Midbrain (tissue), 1 donor: ENCODE measurements around the gene FZD7.

Source experiments
- DNase-seq: peaks from one replicate; lab custom pipeline; 2025; lab: John Stamatoyannopoulos, UW

The FZD7 gene

DNA sequence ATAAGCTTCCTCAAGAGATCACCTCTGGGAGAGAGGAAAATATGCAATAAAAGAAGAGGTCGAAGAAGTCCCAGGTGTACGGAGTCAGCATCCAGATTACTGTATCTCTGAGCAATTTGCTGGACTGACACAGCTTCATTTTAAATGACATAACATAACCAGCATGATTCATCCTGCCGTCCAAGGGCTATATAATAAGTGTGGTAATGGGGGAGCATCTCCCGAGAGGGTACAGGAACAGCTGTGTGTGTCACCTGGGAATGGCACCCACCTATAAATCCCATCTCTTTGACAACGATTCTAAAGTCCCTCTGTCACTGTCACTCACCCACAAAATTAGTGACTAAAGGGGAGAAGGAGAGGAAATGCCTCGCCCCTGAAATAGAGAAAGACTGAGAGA lies 19.3 kb upstream of the FZD7 start:
- DNase-seq, result no peak

DNA sequence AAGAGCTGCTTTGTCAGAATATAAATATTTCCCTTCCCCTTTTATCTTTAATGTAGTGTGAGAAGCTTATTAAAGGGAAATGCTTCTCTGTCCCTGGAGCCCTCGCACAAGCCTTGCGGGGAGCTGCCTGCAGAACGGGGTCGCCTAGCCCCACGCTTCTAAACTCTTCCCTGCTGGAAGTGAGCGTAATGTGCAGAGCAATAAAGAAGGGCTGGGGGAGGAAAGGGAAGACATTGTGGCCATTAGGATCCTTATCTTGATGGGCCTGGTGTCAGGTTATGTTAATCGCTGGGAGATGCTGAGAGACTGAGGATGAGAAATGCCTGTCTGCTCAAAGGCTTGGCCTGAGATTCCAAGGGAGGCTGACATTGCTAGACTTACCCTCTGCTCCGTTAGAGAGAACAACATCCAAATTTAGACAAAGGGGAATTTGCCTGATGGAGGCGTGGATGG lies 18.9 kb upstream of the FZD7 start:
- DNase-seq, result no peak

DNA sequence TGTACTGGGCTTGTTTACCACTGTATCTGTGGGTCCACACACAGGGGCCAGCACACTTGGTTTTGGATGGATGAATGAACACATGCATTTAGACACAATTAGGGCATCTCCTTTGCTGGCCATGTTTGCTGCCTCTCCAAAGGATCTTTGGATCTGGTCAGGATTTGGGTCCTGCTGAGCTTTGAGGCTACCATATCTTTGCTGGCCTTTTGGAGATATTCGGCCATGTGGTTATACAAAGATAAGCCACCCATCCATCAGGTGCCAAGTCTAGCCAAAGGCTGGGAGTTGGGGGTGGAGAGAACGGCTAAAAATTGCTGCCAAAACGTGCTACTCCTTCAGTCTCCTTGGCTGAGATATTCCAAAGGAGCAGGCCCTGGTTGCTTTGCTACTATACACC lies 18.2 kb upstream of the FZD7 start:
- no peak for DNase-seq

DNA sequence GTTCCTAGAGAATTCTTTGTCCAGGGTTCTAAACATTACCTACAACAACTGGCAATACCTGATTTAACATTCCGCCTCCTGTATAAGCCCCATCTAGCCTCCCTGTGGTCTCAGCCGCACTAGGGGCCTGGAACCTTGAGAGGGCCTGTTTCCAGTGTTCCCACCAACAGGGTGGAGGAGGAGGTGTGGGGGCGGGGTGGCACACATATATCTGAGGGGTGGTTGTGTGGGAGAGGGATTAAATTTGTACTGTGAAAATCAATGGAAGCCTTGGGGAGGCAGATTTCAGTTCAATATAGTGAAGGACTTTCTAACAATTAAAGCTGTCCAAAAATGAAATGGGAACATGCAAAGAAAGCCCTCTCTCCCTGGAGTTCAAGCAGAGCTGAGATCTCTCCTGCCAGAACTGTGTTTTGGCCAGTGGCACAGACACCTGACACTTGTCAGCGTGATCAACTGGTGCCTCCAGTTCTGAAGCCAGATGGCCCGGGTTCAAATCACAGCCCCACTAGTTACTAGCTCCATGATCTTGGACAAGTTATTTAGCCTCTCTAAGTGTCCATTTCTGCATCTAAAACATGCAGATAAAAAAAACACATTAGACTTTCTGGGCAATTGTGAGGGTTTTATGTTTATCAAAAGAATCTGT lies 17.0 kb upstream of the FZD7 start:
- no peak for DNase-seq

DNA sequence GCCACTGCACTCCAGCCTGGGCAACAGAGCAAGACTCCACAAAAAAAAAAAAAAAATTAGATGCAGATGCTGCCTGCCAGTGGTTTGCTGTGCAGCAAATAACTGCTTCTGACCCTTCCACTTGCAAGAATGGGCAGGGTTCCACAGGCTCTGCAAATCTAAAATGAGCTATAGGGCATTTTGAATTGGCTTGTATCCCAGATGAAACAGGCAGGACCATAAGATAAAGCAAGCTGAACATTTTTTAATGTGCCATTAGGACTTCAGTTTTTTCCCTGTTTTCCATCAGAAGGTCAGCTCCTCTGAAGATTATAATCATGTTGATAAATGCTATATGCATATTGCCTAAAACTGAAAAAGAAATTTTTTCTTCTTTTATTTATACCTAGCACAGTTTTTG lies 15.7 kb upstream of the FZD7 start:
- no peak for DNase-seq

DNA sequence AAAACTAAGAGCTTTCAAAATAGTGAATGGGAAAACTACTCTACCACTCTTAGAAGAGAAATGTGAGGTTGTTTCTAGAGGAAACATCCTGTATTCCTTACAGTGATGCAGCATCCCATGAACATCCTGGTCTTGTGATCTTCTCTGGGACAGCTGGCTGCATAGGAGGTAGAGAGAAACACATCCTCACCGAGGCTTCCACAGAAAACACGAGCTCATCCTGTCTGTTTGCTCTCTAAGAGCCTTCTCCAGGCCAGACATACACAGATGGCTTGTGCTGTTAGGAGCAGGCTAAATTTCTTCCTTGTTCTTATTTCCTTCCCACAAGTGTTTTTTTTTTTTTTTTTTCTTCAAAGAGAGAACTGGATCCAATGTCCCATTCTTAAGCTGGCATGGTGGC lies 14.7 kb upstream of the FZD7 start:
- no peak for DNase-seq

DNA sequence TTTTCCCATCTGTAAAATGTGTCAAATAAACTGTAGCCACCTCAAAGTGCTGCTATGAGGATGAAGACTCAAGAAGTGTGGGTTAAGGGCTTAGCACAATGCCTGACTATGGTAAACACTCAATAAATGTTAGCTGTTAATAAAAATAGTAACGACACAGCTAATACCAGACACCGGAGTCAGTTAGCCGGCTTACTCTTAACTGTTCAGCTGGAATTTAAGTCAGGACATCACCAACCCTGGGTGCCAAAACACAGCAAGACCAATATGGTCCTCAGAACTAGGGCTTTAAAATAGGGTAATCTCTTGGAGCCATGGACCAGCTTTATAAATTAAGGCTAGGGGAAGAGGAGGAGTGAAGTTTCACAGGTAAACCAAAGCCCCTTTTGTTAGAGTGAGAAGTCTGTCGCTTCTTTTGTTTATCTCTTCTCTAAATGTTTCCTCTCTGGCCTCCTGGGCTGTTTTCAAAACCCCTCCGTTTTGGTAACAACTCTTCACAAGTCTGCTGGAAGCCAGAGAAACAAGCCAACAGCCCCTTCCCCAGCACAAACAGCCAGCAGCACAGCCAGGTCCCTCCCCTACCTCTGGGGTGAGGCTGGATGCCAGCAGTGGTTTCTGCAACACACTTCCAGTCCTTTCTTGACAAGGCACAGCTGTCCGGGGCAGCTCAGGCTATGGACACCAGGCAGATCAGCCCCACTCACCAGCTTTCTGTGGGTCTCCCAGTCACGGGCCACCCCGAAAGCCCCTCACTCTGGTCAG lies 13.8 kb upstream of the FZD7 start:
- no peak for DNase-seq

DNA sequence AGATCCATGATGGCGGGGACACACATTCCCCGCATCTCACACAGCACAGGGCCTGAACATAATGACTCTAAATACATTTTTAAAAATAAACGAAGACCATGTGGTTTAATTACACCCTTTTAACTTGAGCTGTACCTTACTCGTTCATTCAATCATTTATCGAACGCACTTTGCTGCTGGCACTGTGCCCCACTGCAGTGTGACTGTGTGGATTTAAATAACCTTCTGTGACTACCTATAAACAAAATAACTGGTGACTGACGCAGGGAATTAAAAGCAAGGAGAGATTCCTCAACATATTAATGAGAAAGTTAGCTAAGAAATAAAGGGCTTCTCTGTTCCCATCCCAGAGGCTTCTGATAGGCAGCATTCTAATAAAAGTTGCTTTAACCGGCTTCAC lies 10.9 kb upstream of the FZD7 start:
- DNase-seq, result no peak

DNA sequence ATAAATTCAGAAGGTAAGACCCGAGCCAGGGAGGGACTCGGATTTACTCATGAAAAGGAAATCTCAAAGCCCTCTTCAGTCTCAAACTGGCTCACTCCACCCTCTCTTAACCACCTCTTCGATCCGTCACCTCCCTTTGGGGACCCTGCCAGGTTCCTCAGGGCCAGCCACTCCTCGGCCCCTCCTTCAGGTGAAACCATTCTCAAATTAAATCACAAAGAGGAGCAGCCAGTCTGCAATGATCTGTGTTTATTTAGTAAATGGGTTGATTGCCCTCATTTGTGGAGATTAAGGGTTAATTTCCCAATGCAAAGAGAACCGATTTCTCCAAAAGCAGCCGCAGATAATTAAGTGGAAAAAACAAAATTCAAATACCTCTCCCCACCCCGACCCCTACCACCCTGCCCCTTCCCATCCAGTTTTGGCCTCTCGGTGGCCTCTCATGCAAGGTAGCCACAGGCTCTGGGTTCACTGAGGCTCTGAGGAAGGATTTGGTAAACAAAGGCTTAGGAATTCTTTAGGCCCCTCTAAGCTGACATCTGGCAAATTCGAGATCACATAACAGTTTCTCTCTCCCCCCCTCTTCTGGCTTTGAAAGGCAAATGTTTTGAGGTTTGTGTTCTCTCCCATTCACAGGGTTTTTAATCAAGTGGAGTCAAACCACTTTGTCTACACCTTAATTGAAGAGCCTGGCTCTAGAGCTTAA lies 10.3 kb upstream of the FZD7 start:
- DNase-seq, result no peak

DNA sequence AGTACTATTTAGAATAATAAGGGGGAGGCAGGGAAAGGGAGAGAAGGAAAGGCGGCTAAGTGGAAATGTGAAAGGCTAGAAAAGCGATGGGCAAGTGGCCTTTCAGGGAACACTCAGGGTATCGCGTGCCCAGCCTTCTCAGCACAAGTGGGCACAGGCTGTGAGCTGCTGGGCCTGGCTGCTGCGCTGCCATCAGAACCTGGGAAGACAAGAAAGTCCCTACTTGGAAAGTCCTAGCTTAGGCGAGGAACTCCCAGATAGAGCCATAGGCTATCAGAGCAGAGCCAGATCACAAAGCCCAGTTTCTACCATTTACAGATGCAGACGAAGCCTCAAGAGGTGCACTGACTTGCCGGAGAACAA lies 9.8 kb upstream of the FZD7 start:
- no peak for DNase-seq

DNA sequence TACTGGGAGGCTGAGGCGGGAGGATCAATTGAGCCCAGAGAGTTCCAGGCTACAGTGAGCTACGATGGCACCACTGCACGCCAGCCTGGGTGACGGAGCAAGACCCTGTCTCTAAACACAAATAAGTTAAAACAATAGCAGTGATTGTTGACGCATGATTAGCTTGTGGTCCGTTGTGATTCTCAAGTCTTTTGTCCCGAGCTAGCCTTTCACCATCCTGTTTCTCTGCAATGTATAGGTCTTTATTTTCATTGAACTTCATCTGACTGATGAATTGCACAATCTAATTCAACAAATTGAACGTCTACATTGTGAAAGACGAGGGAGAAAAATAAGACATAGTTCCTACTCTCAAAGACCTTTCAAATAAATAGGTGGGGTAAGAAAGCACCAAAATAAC lies 8.8 kb upstream of the FZD7 start:
- no peak for DNase-seq

DNA sequence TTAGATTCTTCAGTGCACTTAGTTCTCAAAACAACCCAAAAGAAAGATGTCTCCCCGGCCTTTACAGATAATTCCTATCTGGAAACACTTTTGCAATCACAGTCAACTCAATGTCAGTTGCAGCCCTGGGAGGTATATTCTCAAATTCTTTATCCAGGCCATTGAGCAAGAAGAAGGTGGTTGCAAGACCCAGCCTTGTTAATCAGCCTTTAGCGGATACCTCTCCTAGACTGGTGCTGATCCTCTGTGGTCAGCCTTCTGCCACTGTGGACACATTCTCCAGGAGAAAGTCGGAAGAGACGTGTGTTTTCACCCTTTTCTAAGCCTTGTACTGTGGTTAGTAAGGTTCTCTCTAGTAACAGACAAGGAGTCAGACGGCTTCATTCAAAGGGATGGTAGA lies 7.8 kb upstream of the FZD7 start:
- DNase-seq, result no peak

DNA sequence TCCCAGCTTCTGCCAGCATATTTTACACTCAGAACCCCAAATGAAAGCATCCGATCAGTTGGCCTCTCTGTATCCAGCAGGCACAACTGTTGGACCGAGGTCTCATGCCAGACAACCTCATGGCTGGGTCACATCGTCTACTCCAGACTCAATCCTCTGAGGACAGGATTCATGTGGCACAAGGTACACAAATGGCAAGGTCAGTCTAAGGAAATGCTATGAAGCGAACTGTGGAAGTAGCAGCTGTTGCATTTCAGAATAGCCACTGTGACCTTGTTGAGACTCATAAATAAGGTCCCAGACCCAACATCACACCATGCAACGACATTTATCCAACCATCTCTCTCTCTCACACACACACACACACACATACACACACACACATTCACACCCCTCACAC lies 7.1 kb upstream of the FZD7 start:
- DNase-seq, result no peak

DNA sequence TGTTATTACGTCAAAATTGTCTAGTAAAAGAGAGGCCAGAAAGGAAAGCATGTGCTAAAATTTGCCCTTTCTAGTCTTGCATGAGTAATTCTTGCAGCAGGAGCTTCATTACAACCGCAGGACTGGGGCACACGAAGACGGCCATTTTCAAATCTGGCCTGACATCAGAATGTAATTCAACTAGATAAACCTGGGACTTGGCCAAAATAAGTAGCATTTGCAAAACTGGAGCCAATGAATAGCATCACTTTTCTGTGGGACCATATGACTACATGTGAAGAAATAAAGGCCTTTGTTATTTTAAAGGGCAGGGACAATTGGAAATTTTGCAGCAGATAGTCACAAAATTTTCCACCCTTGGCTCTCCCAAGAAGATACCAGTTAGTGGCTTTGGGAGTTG lies 3.0 kb upstream of the FZD7 start:
- DNase-seq, result no peak

DNA sequence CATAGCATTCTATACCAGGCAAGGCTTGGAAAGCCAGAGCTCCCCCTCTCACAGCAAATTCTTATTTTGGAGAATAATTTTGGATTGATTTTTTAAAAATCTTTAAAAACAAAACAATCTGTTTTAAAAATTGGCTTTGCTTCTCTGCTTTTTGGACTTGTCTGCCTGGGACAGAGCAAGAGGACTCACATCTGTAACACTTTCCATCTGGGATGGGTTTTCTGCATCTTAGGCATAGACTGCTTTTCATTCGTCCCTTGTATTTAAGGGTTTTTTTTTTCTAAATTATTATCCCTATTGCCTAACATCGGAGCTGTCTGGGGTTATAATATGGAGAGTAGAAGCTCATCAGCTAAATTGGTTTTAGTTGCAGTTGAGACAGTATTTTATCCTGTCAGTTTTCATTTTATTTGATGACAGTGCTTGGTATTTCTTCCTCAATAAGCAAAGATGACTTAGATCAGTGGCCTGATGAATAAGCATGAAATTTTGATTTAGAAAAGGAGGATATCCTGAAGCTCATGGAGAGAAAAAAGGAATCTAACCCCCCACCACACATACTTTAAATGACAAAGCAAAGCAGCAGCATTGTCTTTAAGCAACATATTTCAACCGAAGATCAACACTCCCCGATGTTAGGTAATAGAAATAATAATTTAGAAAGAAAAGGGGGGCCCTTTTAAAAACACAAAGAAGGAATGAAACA lies 2.3 kb upstream of the FZD7 start:
- DNase-seq, result no peak

DNA sequence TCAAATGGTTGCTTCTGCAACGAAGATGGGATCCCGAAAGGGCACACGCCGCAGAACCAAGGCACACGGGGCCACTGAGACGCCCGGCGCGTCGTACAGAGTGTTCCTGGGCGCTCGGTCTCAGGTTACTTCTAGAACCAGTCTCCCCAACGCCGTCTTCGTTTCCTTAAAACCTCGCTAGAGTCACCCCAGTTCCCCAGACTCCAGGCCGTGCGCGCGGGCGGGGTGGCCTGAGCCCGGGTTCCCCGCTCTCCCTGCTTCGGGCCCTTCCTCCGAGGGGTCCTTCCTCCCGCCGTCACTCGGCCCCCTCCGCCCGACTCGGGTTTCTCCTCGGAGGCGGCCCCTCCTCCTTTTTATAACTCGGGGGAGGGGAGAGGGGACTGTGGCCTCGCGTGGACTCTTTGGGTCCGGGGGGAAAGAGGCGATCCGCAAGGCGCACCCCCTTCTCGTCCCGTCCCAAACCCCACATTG lies 774 bp upstream of the FZD7 start:
- peak; percentile 53 for DNase-seq

DNA sequence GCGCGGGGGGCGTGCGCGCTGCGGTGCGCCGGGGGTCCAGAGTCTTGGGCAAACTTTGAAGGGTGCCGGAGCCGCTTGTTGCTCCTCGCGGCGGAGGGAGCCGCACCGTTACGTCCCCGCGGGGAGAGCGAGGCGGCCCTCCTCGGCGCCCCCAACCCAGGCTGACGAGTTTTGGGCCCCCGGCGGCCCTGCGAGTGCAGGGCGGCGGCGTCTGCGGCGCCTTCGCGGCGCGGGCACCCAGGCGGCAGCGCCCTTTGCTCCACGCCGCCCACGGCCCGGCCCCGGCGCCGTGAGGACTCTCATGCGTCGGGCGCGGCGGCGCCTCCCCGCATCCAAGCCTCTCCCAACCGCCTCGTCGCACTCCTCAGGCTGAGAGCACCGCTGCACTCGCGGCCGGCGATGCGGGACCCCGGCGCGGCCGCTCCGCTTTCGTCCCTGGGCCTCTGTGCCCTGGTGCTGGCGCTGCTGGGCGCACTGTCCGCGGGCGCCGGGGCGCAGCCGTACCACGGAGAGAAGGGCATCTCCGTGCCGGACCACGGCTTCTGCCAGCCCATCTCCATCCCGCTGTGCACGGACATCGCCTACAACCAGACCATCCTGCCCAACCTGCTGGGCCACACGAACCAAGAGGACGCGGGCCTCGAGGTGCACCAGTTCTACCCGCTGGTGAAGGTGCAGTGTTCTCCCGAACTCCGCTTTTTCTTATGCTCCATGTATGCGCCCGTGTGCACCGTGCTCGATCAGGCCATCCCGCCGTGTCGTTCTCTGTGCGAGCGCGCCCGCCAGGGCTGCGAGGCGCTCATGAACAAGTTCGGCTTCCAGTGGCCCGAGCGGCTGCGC lies 814 bp downstream of the FZD7 start:
- DNase-seq, result no peak

DNA sequence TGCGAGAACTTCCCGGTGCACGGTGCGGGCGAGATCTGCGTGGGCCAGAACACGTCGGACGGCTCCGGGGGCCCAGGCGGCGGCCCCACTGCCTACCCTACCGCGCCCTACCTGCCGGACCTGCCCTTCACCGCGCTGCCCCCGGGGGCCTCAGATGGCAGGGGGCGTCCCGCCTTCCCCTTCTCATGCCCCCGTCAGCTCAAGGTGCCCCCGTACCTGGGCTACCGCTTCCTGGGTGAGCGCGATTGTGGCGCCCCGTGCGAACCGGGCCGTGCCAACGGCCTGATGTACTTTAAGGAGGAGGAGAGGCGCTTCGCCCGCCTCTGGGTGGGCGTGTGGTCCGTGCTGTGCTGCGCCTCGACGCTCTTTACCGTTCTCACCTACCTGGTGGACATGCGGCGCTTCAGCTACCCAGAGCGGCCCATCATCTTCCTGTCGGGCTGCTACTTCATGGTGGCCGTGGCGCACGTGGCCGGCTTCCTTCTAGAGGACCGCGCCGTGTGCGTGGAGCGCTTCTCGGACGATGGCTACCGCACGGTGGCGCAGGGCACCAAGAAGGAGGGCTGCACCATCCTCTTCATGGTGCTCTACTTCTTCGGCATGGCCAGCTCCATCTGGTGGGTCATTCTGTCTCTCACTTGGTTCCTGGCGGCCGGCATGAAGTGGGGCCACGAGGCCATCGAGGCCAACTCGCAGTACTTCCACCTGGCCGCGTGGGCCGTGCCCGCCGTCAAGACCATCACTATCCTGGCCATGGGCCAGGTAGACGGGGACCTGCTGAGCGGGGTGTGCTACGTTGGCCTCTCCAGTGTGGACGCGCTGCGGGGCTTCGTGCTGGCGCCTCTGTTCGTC lies 1.7 kb downstream of the FZD7 start:
- DNase-seq, result peak; percentile 26

DNA sequence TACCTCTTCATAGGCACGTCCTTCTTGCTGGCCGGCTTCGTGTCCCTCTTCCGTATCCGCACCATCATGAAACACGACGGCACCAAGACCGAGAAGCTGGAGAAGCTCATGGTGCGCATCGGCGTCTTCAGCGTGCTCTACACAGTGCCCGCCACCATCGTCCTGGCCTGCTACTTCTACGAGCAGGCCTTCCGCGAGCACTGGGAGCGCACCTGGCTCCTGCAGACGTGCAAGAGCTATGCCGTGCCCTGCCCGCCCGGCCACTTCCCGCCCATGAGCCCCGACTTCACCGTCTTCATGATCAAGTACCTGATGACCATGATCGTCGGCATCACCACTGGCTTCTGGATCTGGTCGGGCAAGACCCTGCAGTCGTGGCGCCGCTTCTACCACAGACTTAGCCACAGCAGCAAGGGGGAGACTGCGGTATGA lies 2.3 kb downstream of the FZD7 start:
- no peak for DNase-seq

DNA sequence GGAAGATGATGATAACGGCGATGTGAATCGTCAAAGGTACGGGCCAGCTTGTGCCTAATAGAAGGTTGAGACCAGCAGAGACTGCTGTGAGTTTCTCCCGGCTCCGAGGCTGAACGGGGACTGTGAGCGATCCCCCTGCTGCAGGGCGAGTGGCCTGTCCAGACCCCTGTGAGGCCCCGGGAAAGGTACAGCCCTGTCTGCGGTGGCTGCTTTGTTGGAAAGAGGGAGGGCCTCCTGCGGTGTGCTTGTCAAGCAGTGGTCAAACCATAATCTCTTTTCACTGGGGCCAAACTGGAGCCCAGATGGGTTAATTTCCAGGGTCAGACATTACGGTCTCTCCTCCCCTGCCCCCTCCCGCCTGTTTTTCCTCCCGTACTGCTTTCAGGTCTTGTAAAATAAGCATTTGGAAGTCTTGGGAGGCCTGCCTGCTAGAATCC lies 3.0 kb downstream of the FZD7 start:
- no peak for DNase-seq

DNA sequence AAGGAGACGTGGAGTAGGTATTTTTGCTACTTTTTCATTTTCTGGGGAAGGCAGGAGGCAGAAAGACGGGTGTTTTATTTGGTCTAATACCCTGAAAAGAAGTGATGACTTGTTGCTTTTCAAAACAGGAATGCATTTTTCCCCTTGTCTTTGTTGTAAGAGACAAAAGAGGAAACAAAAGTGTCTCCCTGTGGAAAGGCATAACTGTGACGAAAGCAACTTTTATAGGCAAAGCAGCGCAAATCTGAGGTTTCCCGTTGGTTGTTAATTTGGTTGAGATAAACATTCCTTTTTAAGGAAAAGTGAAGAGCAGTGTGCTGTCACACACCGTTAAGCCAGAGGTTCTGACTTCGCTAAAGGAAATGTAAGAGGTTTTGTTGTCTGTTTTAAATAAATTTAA lies 3.4 kb downstream of the FZD7 start:
- DNase-seq, result no peak
